Mesothelial cell of epicardium (in vitro differentiated cells): Measurements from ENCODE around the gene RAP1GAP2. TPM values are rescaled to one million over a fixed set of nuclear protein-coding genes. Genes with fewer than 3 reads are reported as not detected.

Source experiments
- DNase-seq, 2 experiments: peaks; one replicate each; pipeline ENCODE4 v3.0.0; 2021; ENCODE audit warnings: low spot score in 2 of 2; ENCODE audit not compliant: unreplicated experiment in 2 of 2
- H3K27ac Mint-ChIP-seq: 2 replicates; pipeline ENCODE4 v1.8.0; 2021; ENCODE audit warnings: mixed read lengths
- H3K27me3 Mint-ChIP-seq: 2 replicates; pipeline ENCODE4 v1.8.0; 2021; ENCODE audit warnings: low read depth, mixed read lengths
- H3K36me3 Mint-ChIP-seq: 2 replicates; pipeline ENCODE4 v1.8.0; 2021; ENCODE audit warnings: mixed read lengths
- H3K4me1 Mint-ChIP-seq: 2 replicates; pipeline ENCODE4 v1.8.0; 2021; ENCODE audit warnings: mixed read lengths
- H3K4me3 Mint-ChIP-seq: 2 replicates; pipeline ENCODE4 v1.8.0; 2021; ENCODE audit warnings: mild to moderate bottlenecking, moderate library complexity, mixed read lengths
- H3K9me3 Mint-ChIP-seq: 2 replicates; pipeline ENCODE4 v1.8.0; 2021; ENCODE audit warnings: mixed read lengths
- total RNA-seq: library from RNA; stranded (reverse); gene quantifications from 3 replicates; pipeline ENCODE4 v1.2.1, GENCODE V29; 2021
- TF ChIP-seq, protein P1 (sequence below): fragments of 200-600 bp; sonication (generic); IDR thresholded peaks from one replicate; pipeline ENCODE4 v1.5.0; 2021; ENCODE audit warnings: antibody characterized with exemption; ENCODE audit not compliant: unreplicated experiment

RAP1GAP2 gene
- total RNA-seq, 1 donor from 2014 or later = 7.1 TPM

- Mint-ChIP-seq H3K4me1 (no peaks in the 10 kb centered on the region), H3K27me3 (peaks cover 28% of the 10 kb centered on the region), H3K4me3 (no peak overlapping the region), H3K36me3 (no peaks in the 10 kb centered on the region), H3K9me3 (no peaks in the 10 kb centered on the region), H3K27ac (no peak overlapping the region)
- TF ChIP-seq, protein P1, sequence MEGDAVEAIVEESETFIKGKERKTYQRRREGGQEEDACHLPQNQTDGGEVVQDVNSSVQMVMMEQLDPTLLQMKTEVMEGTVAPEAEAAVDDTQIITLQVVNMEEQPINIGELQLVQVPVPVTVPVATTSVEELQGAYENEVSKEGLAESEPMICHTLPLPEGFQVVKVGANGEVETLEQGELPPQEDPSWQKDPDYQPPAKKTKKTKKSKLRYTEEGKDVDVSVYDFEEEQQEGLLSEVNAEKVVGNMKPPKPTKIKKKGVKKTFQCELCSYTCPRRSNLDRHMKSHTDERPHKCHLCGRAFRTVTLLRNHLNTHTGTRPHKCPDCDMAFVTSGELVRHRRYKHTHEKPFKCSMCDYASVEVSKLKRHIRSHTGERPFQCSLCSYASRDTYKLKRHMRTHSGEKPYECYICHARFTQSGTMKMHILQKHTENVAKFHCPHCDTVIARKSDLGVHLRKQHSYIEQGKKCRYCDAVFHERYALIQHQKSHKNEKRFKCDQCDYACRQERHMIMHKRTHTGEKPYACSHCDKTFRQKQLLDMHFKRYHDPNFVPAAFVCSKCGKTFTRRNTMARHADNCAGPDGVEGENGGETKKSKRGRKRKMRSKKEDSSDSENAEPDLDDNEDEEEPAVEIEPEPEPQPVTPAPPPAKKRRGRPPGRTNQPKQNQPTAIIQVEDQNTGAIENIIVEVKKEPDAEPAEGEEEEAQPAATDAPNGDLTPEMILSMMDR = no peak
- no peak for DNase-seq
Measured at GRCh38 chr17:2798188-2798587, 1.9 kb downstream of the RAP1GAP2 start.

DNA sequence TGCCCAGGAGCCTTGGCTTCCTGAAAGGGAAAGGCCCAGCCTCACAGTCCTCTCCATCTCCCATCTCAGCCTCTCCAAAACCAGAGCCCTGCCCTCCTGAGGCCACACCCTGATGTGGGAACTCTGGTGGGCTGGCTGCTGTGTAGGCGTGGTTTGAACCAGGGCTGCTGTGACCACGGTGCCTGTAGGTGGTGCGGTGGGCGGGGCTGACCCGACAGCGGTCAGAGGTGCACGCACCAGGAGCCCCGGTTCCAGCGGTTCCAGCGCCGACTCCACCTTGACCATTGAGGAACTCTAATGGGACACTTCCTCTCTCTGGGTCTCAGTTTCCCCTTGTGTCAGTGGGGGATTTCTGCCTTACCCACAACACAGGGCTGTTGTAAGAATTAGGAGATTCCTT is 2.4 kb downstream of the RAP1GAP2 start:
- Mint-ChIP-seq H3K27ac (no peak overlapping the region), H3K4me1 (no peaks in the 10 kb centered on the region), H3K4me3 (no peak overlapping the region), H3K36me3 (no peaks in the 10 kb centered on the region), H3K27me3 (peaks cover 29% of the 10 kb centered on the region), H3K9me3 (no peaks in the 10 kb centered on the region)
- TF ChIP-seq, protein P1 = no peak
- DNase-seq = no peak

GRCh38 chr17:2799653-2800052 is 3.4 kb downstream of the RAP1GAP2 start:
- peaks cover 30% of the 10 kb centered on the region for H3K27me3 Mint-ChIP-seq
- no peak for DNase-seq
- no peak overlapping the region for H3K27ac Mint-ChIP-seq
- H3K36me3 Mint-ChIP-seq = no peaks in the 10 kb centered on the region
- no peaks in the 10 kb centered on the region for H3K4me1 Mint-ChIP-seq
- TF ChIP-seq, protein P1 = no peak
- H3K9me3 Mint-ChIP-seq = no peaks in the 10 kb centered on the region
- no peak overlapping the region for H3K4me3 Mint-ChIP-seq

DNA sequence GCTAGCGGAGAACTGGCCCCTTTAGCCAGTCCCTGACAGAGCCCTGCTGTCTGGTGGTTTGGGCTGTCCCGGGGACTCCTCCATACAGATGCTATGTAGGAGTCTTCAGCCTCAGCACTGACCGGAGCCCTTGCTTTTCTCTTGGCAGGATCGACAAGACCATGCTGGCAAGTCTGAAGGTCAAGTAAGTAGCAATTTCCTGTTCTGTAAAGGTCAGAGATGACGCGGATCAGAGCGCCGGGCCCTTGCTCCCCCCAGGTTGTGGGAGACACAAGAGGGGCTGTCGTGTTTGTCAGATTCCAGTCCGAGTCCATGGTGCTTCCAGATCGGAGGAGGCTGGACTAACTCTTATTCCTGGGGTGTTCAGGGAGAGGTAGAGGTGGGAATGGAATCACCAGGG is 4.1 kb downstream of the RAP1GAP2 start:
- Mint-ChIP-seq H3K36me3 (no peaks in the 10 kb centered on the region), H3K4me3 (no peak overlapping the region), H3K27me3 (peaks cover 30% of the 10 kb centered on the region), H3K27ac (no peak overlapping the region), H3K9me3 (no peaks in the 10 kb centered on the region), H3K4me1 (no peaks in the 10 kb centered on the region)
- TF ChIP-seq, protein P1 = no peak
- no peak for DNase-seq

GRCh38 chr17:2801841-2802240 is 5.6 kb downstream of the RAP1GAP2 start:
- TF ChIP-seq, protein P1 = no peak

GRCh38 chr17:2802574-2802973 is 6.3 kb downstream of the RAP1GAP2 start:
- peaks cover 23% of the 10 kb centered on the region for H3K27me3 Mint-ChIP-seq
- no peak for DNase-seq
- no peak overlapping the region for H3K4me3 Mint-ChIP-seq
- H3K27ac Mint-ChIP-seq = no peak overlapping the region
- no peaks in the 10 kb centered on the region for H3K9me3 Mint-ChIP-seq
- TF ChIP-seq, protein P1 = no peak
- no peaks in the 10 kb centered on the region for H3K4me1 Mint-ChIP-seq
- H3K36me3 Mint-ChIP-seq = no peaks in the 10 kb centered on the region

More at GRCh38 chr17:2801841-2802240, 5.6 kb downstream of the RAP1GAP2 start:
- H3K27ac Mint-ChIP-seq = no peak overlapping the region
- no peaks in the 10 kb centered on the region for H3K36me3 Mint-ChIP-seq
- H3K27me3 Mint-ChIP-seq = peaks cover 26% of the 10 kb centered on the region
- H3K9me3 Mint-ChIP-seq = no peaks in the 10 kb centered on the region
- DNase-seq = no peak
- H3K4me1 Mint-ChIP-seq = no peaks in the 10 kb centered on the region
- H3K4me3 Mint-ChIP-seq = no peak overlapping the region
